Tibial nerve (tissue), 4 donors: Measurements from ENCODE around the gene ZNF407. TPM values are rescaled to one million over a fixed set of nuclear protein-coding genes. Genes with fewer than 3 reads are reported as not detected.

ENCODE experiments used
- DNase-seq, 2 donors: peaks; one replicate each; pipeline ENCODE4 v3.0.0-alpha.2; 2019; ENCODE audit warnings: low spot score in 2 of 2
- H3K27ac ChIP-seq, 4 donors: fragments of 200-600 bp; sonication (generic) in 3 of 4; one replicate each; pipeline ENCODE4 v1.5.1; 2017 to 2019; ENCODE audit warnings: mild to moderate bottlenecking in 1 of 4
- H3K27me3 ChIP-seq, 2 donors: fragments of 200-600 bp; sonication (generic) in 1 of 2; one replicate each; pipeline versions ENCODE4 v1.5.1 to v1.6.0; 2017 to 2019
- H3K36me3 ChIP-seq, 3 donors: fragments of 200-600 bp; sonication (generic); one replicate each; pipeline ENCODE4 v1.5.1; 2018 to 2019
- H3K4me1 ChIP-seq, 4 donors: fragments of 200-600 bp; sonication (generic) in 3 of 4; one replicate each; pipeline ENCODE4 v1.5.1; 2017 to 2019
- H3K4me3 ChIP-seq, 4 donors: fragments of 200-600 bp; sonication (generic) in 3 of 4; one replicate each; pipeline ENCODE4 v1.5.1; 2017 to 2019; ENCODE audit warnings: mild to moderate bottlenecking in 1 of 4, moderate library complexity in 1 of 4
- H3K9me3 ChIP-seq, 4 donors: fragments of 200-600 bp; sonication (generic) in 3 of 4; one replicate each; pipeline ENCODE4 v1.5.1; 2017 to 2019
- CTCF ChIP-seq, 5 experiments: fragments of 200-600 bp in 3 of 5; fragments of 450-650 bp in 2 of 5; sonication (generic) in 3 of 5; IDR thresholded peaks; one replicate each; pipeline ENCODE4 v1.5.1; 2016 to 2019; ENCODE audit warnings: antibody characterized with exemption in 5 of 5, mild to moderate bottlenecking in 3 of 5, moderate library complexity in 2 of 5
- EP300 ChIP-seq, 2 donors: sonication (generic); formaldehyde crosslinking; IDR thresholded peaks; one replicate each; pipeline ENCODE4 v1.6.1; 2017; ENCODE audit warnings: antibody characterized with exemption in 2 of 2, mild to moderate bottlenecking in 1 of 2
- POLR2A ChIP-seq, 2 donors: fragments of 450-650 bp; IDR thresholded peaks; one replicate each; pipeline ENCODE4 v1.6.1; 2017; ENCODE audit warnings: antibody characterized with exemption in 2 of 2, mild to moderate bottlenecking in 2 of 2, moderate library complexity in 2 of 2
- WGBS, 2 donors: methylation state at CpG; one replicate each; pipeline ENCODE4 v1.1.5; 2018; 5-methylcytosine and 5-hydroxymethylcytosine counted together
- total RNA-seq, 4 donors: library from RNA; depleted of rRNA; stranded (reverse); fragments of >200 nt; gene quantifications; one replicate each; pipeline ENCODE4 v1.1.0, GENCODE V29; 2016

The ZNF407 gene
- total RNA-seq, 4 donors from 2014 or later: 18.6 to 22.8 (median 19.6) TPM

- H3K36me3 ChIP-seq: peaks cover 0 to 2% (median 0%) of the 10 kb centered on the region in 3 donors
- 93 to 96% methylated on average over 4 of the region's 4 CpGs for WGBS, 2 donors
- DNase-seq: no peak
- no peaks in the 10 kb centered on the region for H3K27me3 ChIP-seq
- peaks cover 0 to 2% (median 0%) of the 10 kb centered on the region in 4 donors for H3K4me1 ChIP-seq
- no peak overlapping the region for H3K4me3 ChIP-seq
- no peak overlapping the region for H3K27ac ChIP-seq
- no peaks in the 10 kb centered on the region for H3K9me3 ChIP-seq
- TF ChIP-seq CTCF (IDR thresholded peaks at IDR 0.05) (no peak), EP300 (IDR thresholded peaks at IDR 0.05) (no peak), POLR2A (IDR thresholded peaks at IDR 0.05) (no peak)
These were observed 330.7 kb downstream of the ZNF407 start for GRCh38 chr18:74928194-74928968.

GRCh38 chr18:74929110-74929509 is 331.4 kb downstream of the ZNF407 start:
- H3K36me3 ChIP-seq: peaks cover 0 to 2% (median 0%) of the 10 kb centered on the region in 3 donors
- H3K27ac ChIP-seq: no peak overlapping the region
- 86 to 92% methylated on average over 11 of the region's 11 CpGs for WGBS, 2 donors
- no peaks in the 10 kb centered on the region for H3K4me1 ChIP-seq
- no peaks in the 10 kb centered on the region for H3K9me3 ChIP-seq
- DNase-seq: no peak
- TF ChIP-seq POLR2A (IDR thresholded peaks at IDR 0.05) (no peak), EP300 (IDR thresholded peaks at IDR 0.05) (no peak), CTCF (IDR thresholded peaks at IDR 0.05) (no peak)
- H3K4me3 ChIP-seq: no peak overlapping the region
- H3K27me3 ChIP-seq: no peaks in the 10 kb centered on the region

GRCh38 chr18:74930616-74931015 is 332.9 kb downstream of the ZNF407 start:
- H3K36me3 ChIP-seq: peaks cover 0 to 2% (median 0%) of the 10 kb centered on the region in 3 donors
- H3K9me3 ChIP-seq: no peaks in the 10 kb centered on the region
- H3K4me1 ChIP-seq: no peaks in the 10 kb centered on the region
- TF ChIP-seq POLR2A (IDR thresholded peaks at IDR 0.05) (no peak), CTCF (IDR thresholded peaks at IDR 0.05) (no peak), EP300 (IDR thresholded peaks at IDR 0.05) (no peak)
- H3K27ac ChIP-seq: no peak overlapping the region
- WGBS, 2 donors: 96 to 97% methylated on average over 1 of the region's 1 CpG
- DNase-seq: no peak
- H3K4me3 ChIP-seq: no peak overlapping the region
- H3K27me3 ChIP-seq: no peaks in the 10 kb centered on the region

- TF ChIP-seq EP300 (IDR thresholded peaks at IDR 0.05) (no peak), CTCF (IDR thresholded peaks at IDR 0.05) (no peak), POLR2A (IDR thresholded peaks at IDR 0.05) (no peak)
- Histone ChIP-seq H3K4me1 (no peaks in the 10 kb centered on the region), H3K27ac (no peak overlapping the region), H3K27me3 (no peaks in the 10 kb centered on the region), H3K9me3 (no peaks in the 10 kb centered on the region), H3K36me3 (peaks cover 0 to 2% (median 0%) of the 10 kb centered on the region in 3 donors), H3K4me3 (no peak overlapping the region)
- WGBS, 2 donors: 84 to 92% methylated on average over 4 of the region's 4 CpGs
- DNase-seq: no peak
These were observed 336.3 kb downstream of the ZNF407 start for GRCh38 chr18:74933930-74934329.

DNA sequence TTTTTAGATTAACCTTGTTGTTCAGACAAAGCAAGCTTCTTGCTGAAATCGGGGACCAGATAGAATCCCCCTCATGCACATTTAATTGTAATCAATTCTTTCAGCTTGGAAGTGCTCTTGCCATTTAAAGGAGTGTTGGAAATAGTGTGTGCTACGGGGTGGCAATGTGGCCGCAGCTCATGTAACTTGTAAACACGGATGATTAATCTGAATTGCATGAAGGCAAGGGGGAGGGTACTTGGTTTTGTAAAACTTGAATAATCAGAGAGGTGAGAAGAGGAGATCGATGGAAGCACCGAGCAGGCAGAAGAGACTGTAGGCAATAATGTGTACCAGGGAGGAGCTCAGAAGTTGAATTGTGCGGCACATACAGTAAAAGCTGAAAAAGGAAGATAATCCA is 337.8 kb downstream of the ZNF407 start:
- H3K9me3 ChIP-seq: no peaks in the 10 kb centered on the region
- H3K4me3 ChIP-seq: no peak overlapping the region
- WGBS, 2 donors: 92 to 93% methylated on average over 7 of the region's 7 CpGs
- no peak for TF ChIP-seq CTCF (IDR thresholded peaks at IDR 0.05)
- no peak for TF ChIP-seq EP300 (IDR thresholded peaks at IDR 0.05)
- no peak for TF ChIP-seq POLR2A (IDR thresholded peaks at IDR 0.05)
- H3K27me3 ChIP-seq: no peaks in the 10 kb centered on the region
- DNase-seq: no peak
- H3K4me1 ChIP-seq: no peaks in the 10 kb centered on the region
- peaks cover 0 to 6% (median 0%) of the 10 kb centered on the region in 3 donors for H3K36me3 ChIP-seq
- no peak overlapping the region for H3K27ac ChIP-seq
